PFSK-1 (cell line): ENCODE results near the gene POR.

Source experiments
- POLR2AphosphoS5 ChIP-seq: IDR thresholded peaks from 2 replicates; pipeline ENCODE4 v1.6.1; 2012; ENCODE audit warnings: low read depth, mild to moderate bottlenecking, control low read depth, low read length, moderate library complexity
- SIN3A ChIP-seq: IDR thresholded peaks from 2 replicates; pipeline ENCODE4 v1.6.1; 2012; ENCODE audit warnings: mild to moderate bottlenecking, low read length, moderate library complexity, borderline replicate concordance; ENCODE audit not compliant: insufficient read depth
- TAF1 ChIP-seq: IDR thresholded peaks from 2 replicates; pipeline ENCODE4 v1.6.1; 2012; ENCODE audit warnings: low read length, control low read depth, borderline replicate concordance; ENCODE audit not compliant: insufficient read depth
- TF ChIP-seq, protein P1 (sequence below), 2 experiments: IDR thresholded peaks; 2 replicates each; pipeline versions ENCODE4 v1.6.1 to v1.8.0; 2011 to 2012; ENCODE audit warnings: low read depth in 2 of 2, low read length in 2 of 2, control low read depth in 1 of 2, inconsistent platforms in 1 of 2, mild to moderate bottlenecking in 1 of 2, moderate library complexity in 1 of 2; ENCODE audit not compliant: insufficient read depth in 1 of 2

- TF ChIP-seq SIN3A: no peak
- no peak for TF ChIP-seq TAF1
- TF ChIP-seq, protein P1, sequence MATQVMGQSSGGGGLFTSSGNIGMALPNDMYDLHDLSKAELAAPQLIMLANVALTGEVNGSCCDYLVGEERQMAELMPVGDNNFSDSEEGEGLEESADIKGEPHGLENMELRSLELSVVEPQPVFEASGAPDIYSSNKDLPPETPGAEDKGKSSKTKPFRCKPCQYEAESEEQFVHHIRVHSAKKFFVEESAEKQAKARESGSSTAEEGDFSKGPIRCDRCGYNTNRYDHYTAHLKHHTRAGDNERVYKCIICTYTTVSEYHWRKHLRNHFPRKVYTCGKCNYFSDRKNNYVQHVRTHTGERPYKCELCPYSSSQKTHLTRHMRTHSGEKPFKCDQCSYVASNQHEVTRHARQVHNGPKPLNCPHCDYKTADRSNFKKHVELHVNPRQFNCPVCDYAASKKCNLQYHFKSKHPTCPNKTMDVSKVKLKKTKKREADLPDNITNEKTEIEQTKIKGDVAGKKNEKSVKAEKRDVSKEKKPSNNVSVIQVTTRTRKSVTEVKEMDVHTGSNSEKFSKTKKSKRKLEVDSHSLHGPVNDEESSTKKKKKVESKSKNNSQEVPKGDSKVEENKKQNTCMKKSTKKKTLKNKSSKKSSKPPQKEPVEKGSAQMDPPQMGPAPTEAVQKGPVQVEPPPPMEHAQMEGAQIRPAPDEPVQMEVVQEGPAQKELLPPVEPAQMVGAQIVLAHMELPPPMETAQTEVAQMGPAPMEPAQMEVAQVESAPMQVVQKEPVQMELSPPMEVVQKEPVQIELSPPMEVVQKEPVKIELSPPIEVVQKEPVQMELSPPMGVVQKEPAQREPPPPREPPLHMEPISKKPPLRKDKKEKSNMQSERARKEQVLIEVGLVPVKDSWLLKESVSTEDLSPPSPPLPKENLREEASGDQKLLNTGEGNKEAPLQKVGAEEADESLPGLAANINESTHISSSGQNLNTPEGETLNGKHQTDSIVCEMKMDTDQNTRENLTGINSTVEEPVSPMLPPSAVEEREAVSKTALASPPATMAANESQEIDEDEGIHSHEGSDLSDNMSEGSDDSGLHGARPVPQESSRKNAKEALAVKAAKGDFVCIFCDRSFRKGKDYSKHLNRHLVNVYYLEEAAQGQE (IDR thresholded peaks at IDR 0.05; ENCODE audit: insufficient read depth in 1 of 2, low read depth in 2 of 2, low read length in 2 of 2): no peak
- no peak for TF ChIP-seq POLR2AphosphoS5
These were observed 14.2 kb upstream of the POR start for GRCh38 chr7:75900617-75901315.
